Neural cell (in vitro differentiated cells): ENCODE results near the gene FSTL5. TPM values are rescaled to one million over a fixed set of nuclear protein-coding genes. Genes with fewer than 3 reads are reported as not detected.

Experiments used
- H2AFZ ChIP-seq: fragments of 200-600, 300-800 bp; sonication (generic), shearing (Covaris generic); 2 replicates; pipeline ENCODE4 v1.6.0; 2014; ENCODE audit warnings: low read depth, mild to moderate bottlenecking, antibody characterized with exemption, low read length, moderate library complexity
- H3F3A ChIP-seq: fragments of 200-600 bp; shearing (Covaris generic); 2 replicates; pipeline ENCODE4 v1.6.1; 2016; ENCODE audit warnings: mild to moderate bottlenecking, moderate library complexity, mixed read lengths, antibody characterized with exemption, low read length; ENCODE audit not compliant: insufficient read depth, poor library complexity, severe bottlenecking
- H3K27ac ChIP-seq: fragments of 200-600, 300-800 bp; sonication (generic), shearing (Covaris generic); 2 replicates; pipeline ENCODE4 v1.5.1; 2014; ENCODE audit warnings: mild to moderate bottlenecking, low read length, moderate library complexity
- H3K27me3 ChIP-seq: fragments of 300-800, 200-600 bp; sonication (generic), shearing (Covaris generic); 2 replicates; pipeline ENCODE4 v1.6.0; 2014; ENCODE audit warnings: mild to moderate bottlenecking, low read depth, low read length, moderate library complexity; ENCODE audit not compliant: insufficient read depth
- H3K36me3 ChIP-seq: fragments of 300-800, 200-600 bp; sonication (generic), shearing (Covaris generic); 2 replicates; pipeline ENCODE4 v1.5.1; 2014; ENCODE audit warnings: mild to moderate bottlenecking, antibody characterized with exemption, low read length, moderate library complexity; ENCODE audit not compliant: insufficient read depth
- H3K4me2 ChIP-seq: fragments of 300-800, 200-600 bp; sonication (generic), shearing (Covaris generic); 2 replicates; pipeline ENCODE4 v1.6.0; 2014; ENCODE audit warnings: mild to moderate bottlenecking, low read length
- H3K4me3 ChIP-seq: fragments of 300-800, 200-600 bp; sonication (generic), shearing (Covaris generic); 2 replicates; pipeline ENCODE4 v1.5.1; 2014; ENCODE audit warnings: mild to moderate bottlenecking, low read length, moderate library complexity
- H3K79me2 ChIP-seq: fragments of 200-600 bp; shearing (Covaris generic); replicated peaks from 2 replicates; pipeline ENCODE4 v1.6.0; 2014; ENCODE audit warnings: mild to moderate bottlenecking, low read length, moderate library complexity; ENCODE audit not compliant: insufficient read depth
- H3K9ac ChIP-seq: fragments of 300-800, 200-600 bp; sonication (generic), shearing (Covaris generic); 2 replicates; pipeline ENCODE4 v1.6.1; 2016; ENCODE audit warnings: mild to moderate bottlenecking, low read length, mixed read lengths
- H3K9me2 ChIP-seq: fragments of 200-600 bp; shearing (Covaris generic); 2 replicates; pipeline ENCODE4 v1.6.1; 2016; ENCODE audit warnings: mild to moderate bottlenecking, low read length, mixed read lengths; ENCODE audit not compliant: insufficient read depth
- H3K9me3 ChIP-seq: fragments of 200-600, 300-800 bp; sonication (generic), shearing (Covaris generic); 2 replicates; pipeline ENCODE4 v1.6.1; 2016; ENCODE audit warnings: mild to moderate bottlenecking, mixed run types, low read length, moderate library complexity, mixed read lengths
- H4K20me1 ChIP-seq: fragments of 200-600 bp; shearing (Covaris generic); 2 replicates; pipeline ENCODE4 v1.6.1; 2016; ENCODE audit warnings: mild to moderate bottlenecking, mixed run types; ENCODE audit not compliant: insufficient read depth
- CTCF ChIP-seq: fragments of 450-650 bp; IDR thresholded peaks from 2 replicates; pipeline ENCODE4 v1.5.1; 2014; ENCODE audit warnings: antibody characterized with exemption, mild to moderate bottlenecking, moderate library complexity; ENCODE audit not compliant: poor library complexity, severe bottlenecking
- EP300 ChIP-seq: fragments of 450-650 bp; conservative IDR thresholded peaks from 2 replicates; pipeline ENCODE4 v1.6.1; 2014; ENCODE audit warnings: antibody characterized with exemption, mild to moderate bottlenecking, moderate library complexity; ENCODE audit not compliant: poor library complexity, severe bottlenecking
- EZH2 ChIP-seq: fragments of 200-600, 300-800 bp; shearing (Covaris generic), sonication (generic); IDR thresholded peaks from 2 replicates; pipeline ENCODE4 v1.6.1; 2014; ENCODE audit warnings: antibody characterized with exemption, low read length, borderline replicate concordance, mild to moderate bottlenecking; ENCODE audit not compliant: insufficient read depth, poor library complexity, severe bottlenecking
- MXI1 ChIP-seq: fragments of 450-650 bp; conservative IDR thresholded peaks from 2 replicates; pipeline ENCODE4 v1.6.1; 2014; ENCODE audit warnings: antibody characterized with exemption, mild to moderate bottlenecking; ENCODE audit not compliant: poor library complexity, severe bottlenecking
- POLR2AphosphoS5 ChIP-seq: IDR thresholded peaks from 2 replicates; pipeline ENCODE4 v1.6.1; 2012
- RAD21 ChIP-seq: fragments of 450-650 bp; conservative IDR thresholded peaks from 2 replicates; pipeline ENCODE4 v1.6.1; 2014; ENCODE audit warnings: antibody characterized with exemption, mild to moderate bottlenecking, moderate library complexity
- SMC3 ChIP-seq: fragments of 450-650 bp; conservative IDR thresholded peaks from 2 replicates; pipeline ENCODE4 v1.6.1; 2014; ENCODE audit warnings: antibody characterized with exemption, mild to moderate bottlenecking, moderate library complexity; ENCODE audit not compliant: poor library complexity
- TAF1 ChIP-seq: IDR thresholded peaks from 2 replicates; pipeline ENCODE4 v1.6.1; 2012; ENCODE audit warnings: low read depth
- polyA plus RNA-seq: library from polyadenylated mRNA; depleted of rRNA; stranded (reverse); fragments of >200 nt; gene quantifications from 2 replicates; pipeline ENCODE4 v1.2.3, GENCODE V29; 2014
- TF ChIP-seq, protein P1 (sequence below): IDR thresholded peaks from 2 replicates; pipeline ENCODE4 v1.6.1; 2012; ENCODE audit warnings: borderline replicate concordance

The FSTL5 gene
- polyA plus RNA-seq, 1 donor from 2014 or later, result 6.8 TPM

GRCh38 chr4:161595230-161595771 lies 568.5 kb downstream of the FSTL5 start:
- Histone ChIP-seq H3K36me3 (no peaks in the 10 kb centered on the region), H4K20me1 (no peaks in the 10 kb centered on the region), H3K9me2 (no peaks in the 10 kb centered on the region), H2AFZ (no peak overlapping the region), H3K9me3 (no peaks in the 10 kb centered on the region), H3K4me2 (no peak overlapping the region), H3K4me3 (no peak overlapping the region), H3K27me3 (no peaks in the 10 kb centered on the region), H3F3A (no peaks in the 10 kb centered on the region), H3K79me2 (no peaks in the 10 kb centered on the region), H3K9ac (no peak overlapping the region), H3K27ac (no peak overlapping the region)
- no peak for TF ChIP-seq POLR2AphosphoS5

GRCh38 chr4:161585011-161585410 lies 578.8 kb downstream of the FSTL5 start:
- TF ChIP-seq POLR2AphosphoS5, result no peak
- TF ChIP-seq CTCF, result no peak
- no peak for TF ChIP-seq EP300
- Histone ChIP-seq H3K27ac (no peak overlapping the region), H3F3A (no peaks in the 10 kb centered on the region), H3K9me3 (no peaks in the 10 kb centered on the region), H3K79me2 (no peaks in the 10 kb centered on the region), H3K4me2 (no peak overlapping the region), H3K9me2 (no peaks in the 10 kb centered on the region), H3K36me3 (no peaks in the 10 kb centered on the region), H4K20me1 (no peaks in the 10 kb centered on the region), H3K9ac (no peak overlapping the region), H3K27me3 (no peaks in the 10 kb centered on the region), H3K4me3 (no peak overlapping the region), H2AFZ (no peak overlapping the region)

DNA sequence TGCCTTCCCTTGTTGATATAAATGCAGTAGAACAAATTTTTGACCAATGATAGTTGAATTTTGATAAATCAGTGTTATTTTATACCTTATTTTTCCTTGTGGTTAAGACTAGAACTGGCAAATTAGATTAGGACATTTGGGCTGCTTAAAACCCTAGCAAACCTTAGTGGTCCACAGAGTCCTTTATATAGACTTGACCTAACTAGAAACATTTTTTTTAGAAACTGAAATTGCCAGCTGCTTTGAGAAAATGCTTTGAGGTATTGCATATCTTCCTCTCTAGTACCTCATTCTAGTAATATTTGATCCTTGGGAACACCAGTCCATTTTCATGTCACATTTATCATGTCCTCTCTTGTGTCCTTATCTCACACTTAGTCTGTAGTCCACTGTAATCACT lies 580.3 kb downstream of the FSTL5 start:
- H3K27ac ChIP-seq, result no peak overlapping the region
- H3K4me2 ChIP-seq, result no peak overlapping the region
- TF ChIP-seq SMC3 (no peak), TAF1 (no peak), CTCF (no peak), POLR2AphosphoS5 (no peak), EP300 (no peak), RAD21 (no peak), MXI1 (no peak), EZH2 (no peak)
- TF ChIP-seq, protein P1, sequence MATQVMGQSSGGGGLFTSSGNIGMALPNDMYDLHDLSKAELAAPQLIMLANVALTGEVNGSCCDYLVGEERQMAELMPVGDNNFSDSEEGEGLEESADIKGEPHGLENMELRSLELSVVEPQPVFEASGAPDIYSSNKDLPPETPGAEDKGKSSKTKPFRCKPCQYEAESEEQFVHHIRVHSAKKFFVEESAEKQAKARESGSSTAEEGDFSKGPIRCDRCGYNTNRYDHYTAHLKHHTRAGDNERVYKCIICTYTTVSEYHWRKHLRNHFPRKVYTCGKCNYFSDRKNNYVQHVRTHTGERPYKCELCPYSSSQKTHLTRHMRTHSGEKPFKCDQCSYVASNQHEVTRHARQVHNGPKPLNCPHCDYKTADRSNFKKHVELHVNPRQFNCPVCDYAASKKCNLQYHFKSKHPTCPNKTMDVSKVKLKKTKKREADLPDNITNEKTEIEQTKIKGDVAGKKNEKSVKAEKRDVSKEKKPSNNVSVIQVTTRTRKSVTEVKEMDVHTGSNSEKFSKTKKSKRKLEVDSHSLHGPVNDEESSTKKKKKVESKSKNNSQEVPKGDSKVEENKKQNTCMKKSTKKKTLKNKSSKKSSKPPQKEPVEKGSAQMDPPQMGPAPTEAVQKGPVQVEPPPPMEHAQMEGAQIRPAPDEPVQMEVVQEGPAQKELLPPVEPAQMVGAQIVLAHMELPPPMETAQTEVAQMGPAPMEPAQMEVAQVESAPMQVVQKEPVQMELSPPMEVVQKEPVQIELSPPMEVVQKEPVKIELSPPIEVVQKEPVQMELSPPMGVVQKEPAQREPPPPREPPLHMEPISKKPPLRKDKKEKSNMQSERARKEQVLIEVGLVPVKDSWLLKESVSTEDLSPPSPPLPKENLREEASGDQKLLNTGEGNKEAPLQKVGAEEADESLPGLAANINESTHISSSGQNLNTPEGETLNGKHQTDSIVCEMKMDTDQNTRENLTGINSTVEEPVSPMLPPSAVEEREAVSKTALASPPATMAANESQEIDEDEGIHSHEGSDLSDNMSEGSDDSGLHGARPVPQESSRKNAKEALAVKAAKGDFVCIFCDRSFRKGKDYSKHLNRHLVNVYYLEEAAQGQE, result no peak
- no peaks in the 10 kb centered on the region for H3K79me2 ChIP-seq
- no peak overlapping the region for H3K4me3 ChIP-seq
- no peak overlapping the region for H3K9ac ChIP-seq
- no peaks in the 10 kb centered on the region for H3K27me3 ChIP-seq
- H4K20me1 ChIP-seq, result no peaks in the 10 kb centered on the region
- no peak overlapping the region for H2AFZ ChIP-seq
- H3F3A ChIP-seq, result no peaks in the 10 kb centered on the region
- no peaks in the 10 kb centered on the region for H3K9me3 ChIP-seq
- H3K9me2 ChIP-seq, result no peaks in the 10 kb centered on the region
- H3K36me3 ChIP-seq, result no peaks in the 10 kb centered on the region
